Measurements from ENCODE around the gene SPINK6.
A peak's percentile ranks its signal among the peaks of the same experiment; 100 is the strongest.

SPINK6 gene

DNA sequence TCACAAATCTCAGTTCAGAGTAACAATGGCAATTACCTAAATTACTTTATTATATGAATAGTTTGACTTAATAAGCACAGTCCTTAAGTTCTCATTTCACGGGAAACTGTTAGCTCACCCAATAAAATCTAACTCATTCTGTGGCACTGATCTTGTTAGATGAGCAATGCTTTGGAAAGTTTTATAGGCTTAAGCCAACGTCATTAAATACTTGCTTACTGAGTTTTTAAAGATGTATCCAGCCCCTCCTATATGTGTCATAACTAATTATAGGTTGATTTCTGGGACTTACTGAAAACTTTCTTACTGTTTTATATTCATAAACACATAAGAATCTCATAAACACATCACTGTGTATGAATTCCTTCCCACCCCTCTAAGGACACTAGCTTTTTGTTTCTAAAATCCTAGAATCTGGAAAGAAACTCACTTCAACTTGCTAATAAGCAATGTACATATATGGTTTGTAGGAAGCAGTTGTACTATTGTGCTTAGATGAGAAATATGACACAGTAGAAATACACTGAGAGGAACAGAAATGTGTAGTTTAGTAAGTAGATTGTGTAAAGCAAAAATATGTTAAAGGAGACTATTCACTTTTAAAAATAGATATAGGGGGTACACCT is 21.4 kb downstream of the SPINK6 start:
- no peaks in the 10 kb centered on the region for H3K4me1 ChIP-seq (ENCODE audit: insufficient read depth, insufficient read length)
- no peaks in the 10 kb centered on the region for H3K9me3 ChIP-seq (ENCODE audit: insufficient read depth, low read length)
- no peaks in the 10 kb centered on the region for H3K36me3 ChIP-seq (ENCODE audit: insufficient read depth, insufficient read length, low read length)
- TF ChIP-seq SUZ12 (IDR thresholded peaks at IDR 0.05; ENCODE audit: extremely low read depth, insufficient read depth, insufficient read length), result no peak
- no peak for TF ChIP-seq ZNF274 (IDR thresholded peaks at IDR 0.05; ENCODE audit: low read depth, low read length)
- no peak for TF ChIP-seq YY1 (IDR thresholded peaks at IDR 0.05; ENCODE audit: insufficient read depth, insufficient read length)
- no peak for DNase-seq (ENCODE audit: low read depth, low spot score)
- no peak overlapping the region for H3K9ac ChIP-seq (ENCODE audit: insufficient read length, low read depth)
- no peak overlapping the region for H3K4me3 ChIP-seq (ENCODE audit: insufficient read length, low read depth)
- no peaks in the 10 kb centered on the region for H3K27me3 ChIP-seq (ENCODE audit: insufficient read depth, insufficient read length)

- Histone ChIP-seq H3K9ac (ENCODE audit: insufficient read length, low read depth) (no peak overlapping the region), H3K27me3 (ENCODE audit: insufficient read depth, insufficient read length) (no peaks in the 10 kb centered on the region), H3K4me3 (ENCODE audit: insufficient read length, low read depth) (no peak overlapping the region), H3K36me3 (ENCODE audit: insufficient read depth, insufficient read length, low read length) (no peaks in the 10 kb centered on the region), H3K9me3 (ENCODE audit: insufficient read depth, low read length) (no peaks in the 10 kb centered on the region), H3K4me1 (ENCODE audit: insufficient read depth, insufficient read length) (no peaks in the 10 kb centered on the region)
- DNase-seq (ENCODE audit: low read depth, low spot score), result no peak
- TF ChIP-seq SUZ12 (IDR thresholded peaks at IDR 0.05; ENCODE audit: extremely low read depth, insufficient read depth, insufficient read length) (no peak), ZNF274 (IDR thresholded peaks at IDR 0.05; ENCODE audit: low read depth, low read length) (no peak), YY1 (IDR thresholded peaks at IDR 0.05; ENCODE audit: insufficient read depth, insufficient read length) (no peak)
Observed at GRCh38 chr5:148228392-148228984, 25.6 kb downstream of the SPINK6 start.

DNA sequence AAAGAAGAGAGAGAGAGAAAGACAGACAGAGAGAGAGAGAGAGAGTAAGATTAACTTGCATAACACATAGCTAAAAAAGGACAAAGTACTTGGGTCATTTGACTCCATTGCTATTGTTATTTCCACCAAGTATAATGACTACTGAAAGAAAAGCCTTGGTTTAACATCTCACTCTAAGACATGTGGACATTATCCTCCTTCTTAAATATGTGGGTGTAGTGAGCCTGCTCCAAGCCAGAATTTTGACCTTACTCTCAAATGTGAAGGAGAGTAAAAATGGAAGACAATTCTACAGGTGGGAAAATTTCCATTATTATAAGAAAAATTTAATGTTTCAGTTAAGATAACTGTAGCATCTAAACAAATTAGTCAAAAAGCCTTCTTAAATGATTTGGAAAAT is 27.0 kb downstream of the SPINK6 start:
- Histone ChIP-seq H3K9me3 (ENCODE audit: insufficient read depth, low read length) (no peaks in the 10 kb centered on the region), H3K4me1 (ENCODE audit: insufficient read depth, insufficient read length) (no peaks in the 10 kb centered on the region), H3K4me3 (ENCODE audit: insufficient read length, low read depth) (no peak overlapping the region), H3K36me3 (ENCODE audit: insufficient read depth, insufficient read length, low read length) (no peaks in the 10 kb centered on the region), H3K9ac (ENCODE audit: insufficient read length, low read depth) (no peak overlapping the region), H3K27me3 (ENCODE audit: insufficient read depth, insufficient read length) (no peaks in the 10 kb centered on the region)
- TF ChIP-seq YY1 (IDR thresholded peaks at IDR 0.05; ENCODE audit: insufficient read depth, insufficient read length), result no peak
- no peak for TF ChIP-seq SUZ12 (IDR thresholded peaks at IDR 0.05; ENCODE audit: extremely low read depth, insufficient read depth, insufficient read length)
- TF ChIP-seq ZNF274 (IDR thresholded peaks at IDR 0.05; ENCODE audit: low read depth, low read length), result no peak
- DNase-seq (ENCODE audit: low read depth, low spot score), result no peak

DNA sequence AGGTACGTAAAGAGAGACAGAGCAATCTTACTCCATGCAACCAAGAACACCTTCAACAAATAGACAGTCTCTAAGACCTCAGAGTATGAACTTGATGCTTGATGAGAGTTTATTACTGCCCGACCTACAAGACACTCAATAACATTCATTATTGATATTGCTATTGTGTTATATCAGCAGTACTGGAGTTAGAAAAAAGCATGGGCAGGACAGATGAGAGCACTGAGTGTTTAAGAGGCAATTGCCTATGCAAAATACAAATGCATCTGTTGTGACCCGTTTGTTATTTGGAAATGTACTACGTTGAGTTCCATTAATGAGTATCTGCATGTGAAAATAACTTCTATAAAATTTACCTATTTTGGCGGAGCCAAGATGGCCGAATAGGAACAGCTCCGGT is 27.4 kb downstream of the SPINK6 start:
- H3K4me3 ChIP-seq (ENCODE audit: insufficient read length, low read depth), result peak overlapping the region; percentile 11
- no peak for DNase-seq (ENCODE audit: low read depth, low spot score)
- no peaks in the 10 kb centered on the region for H3K4me1 ChIP-seq (ENCODE audit: insufficient read depth, insufficient read length)
- H3K27me3 ChIP-seq (ENCODE audit: insufficient read depth, insufficient read length), result no peaks in the 10 kb centered on the region
- TF ChIP-seq YY1 (IDR thresholded peaks at IDR 0.05; ENCODE audit: insufficient read depth, insufficient read length), result no peak
- TF ChIP-seq SUZ12 (IDR thresholded peaks at IDR 0.05; ENCODE audit: extremely low read depth, insufficient read depth, insufficient read length), result no peak
- no peak for TF ChIP-seq ZNF274 (IDR thresholded peaks at IDR 0.05; ENCODE audit: low read depth, low read length)
- no peaks in the 10 kb centered on the region for H3K36me3 ChIP-seq (ENCODE audit: insufficient read depth, insufficient read length, low read length)
- H3K9ac ChIP-seq (ENCODE audit: insufficient read length, low read depth), result no peak overlapping the region
- no peaks in the 10 kb centered on the region for H3K9me3 ChIP-seq (ENCODE audit: insufficient read depth, low read length)

- no peak for DNase-seq (ENCODE audit: low read depth, low spot score)
- Histone ChIP-seq H3K9me3 (ENCODE audit: insufficient read depth, low read length) (no peaks in the 10 kb centered on the region), H3K36me3 (ENCODE audit: insufficient read depth, insufficient read length, low read length) (no peaks in the 10 kb centered on the region), H3K27me3 (ENCODE audit: insufficient read depth, insufficient read length) (no peaks in the 10 kb centered on the region), H3K4me1 (ENCODE audit: insufficient read depth, insufficient read length) (no peaks in the 10 kb centered on the region), H3K9ac (ENCODE audit: insufficient read length, low read depth) (no peak overlapping the region), H3K4me3 (ENCODE audit: insufficient read length, low read depth) (no peak overlapping the region)
- no peak for TF ChIP-seq ZNF274 (IDR thresholded peaks at IDR 0.05; ENCODE audit: low read depth, low read length)
- TF ChIP-seq YY1 (IDR thresholded peaks at IDR 0.05; ENCODE audit: insufficient read depth, insufficient read length), result no peak
- no peak for TF ChIP-seq SUZ12 (IDR thresholded peaks at IDR 0.05; ENCODE audit: extremely low read depth, insufficient read depth, insufficient read length)
Observed at GRCh38 chr5:148237785-148238417, 35.1 kb downstream of the SPINK6 start.

- Histone ChIP-seq H3K36me3 (ENCODE audit: insufficient read depth, insufficient read length, low read length) (no peaks in the 10 kb centered on the region), H3K4me1 (ENCODE audit: insufficient read depth, insufficient read length) (no peaks in the 10 kb centered on the region), H3K9me3 (ENCODE audit: insufficient read depth, low read length) (no peaks in the 10 kb centered on the region), H3K4me3 (ENCODE audit: insufficient read length, low read depth) (no peak within 1 kb of the TSS), H3K9ac (ENCODE audit: insufficient read length, low read depth) (no peak within 1 kb of the TSS), H3K27me3 (ENCODE audit: insufficient read depth, insufficient read length) (no peaks in the 10 kb centered on the region)
- TF ChIP-seq YY1 (IDR thresholded peaks at IDR 0.05; ENCODE audit: insufficient read depth, insufficient read length), result no peak
- TF ChIP-seq ZNF274 (IDR thresholded peaks at IDR 0.05; ENCODE audit: low read depth, low read length), result no peak
- TF ChIP-seq SUZ12 (IDR thresholded peaks at IDR 0.05; ENCODE audit: extremely low read depth, insufficient read depth, insufficient read length), result no peak
- DNase-seq (ENCODE audit: low read depth, low spot score), result no peak
Observed at GRCh38 chr5:148238418-148238794, 35.6 kb downstream of the SPINK6 start, which contains the start of gene MARCOL. Gene MARCOL (plus strand): TSS chr5:148238525. CDS start chr5:148238598, 73 bp downstream.

GRCh38 chr5:148248894-148249293 is 46.1 kb downstream of the SPINK6 start:
- no peak for DNase-seq (ENCODE audit: low read depth, low spot score)
- TF ChIP-seq YY1 (IDR thresholded peaks at IDR 0.05; ENCODE audit: insufficient read depth, insufficient read length), result no peak

More at GRCh38 chr5:148248894-148249293, 46.1 kb downstream of the SPINK6 start:
- H3K36me3 ChIP-seq (ENCODE audit: insufficient read depth, insufficient read length, low read length), result no peaks in the 10 kb centered on the region
- no peak overlapping the region for H3K9ac ChIP-seq (ENCODE audit: insufficient read length, low read depth)
- no peaks in the 10 kb centered on the region for H3K4me1 ChIP-seq (ENCODE audit: insufficient read depth, insufficient read length)
- H3K4me3 ChIP-seq (ENCODE audit: insufficient read length, low read depth), result no peak overlapping the region
- no peaks in the 10 kb centered on the region for H3K27me3 ChIP-seq (ENCODE audit: insufficient read depth, insufficient read length)
- no peaks in the 10 kb centered on the region for H3K9me3 ChIP-seq (ENCODE audit: insufficient read depth, low read length)

Measured in NT2/D1 (cell line).